ENCODE measurements around the gene CDKAL1. TPM values are rescaled to one million over a fixed set of nuclear protein-coding genes. Genes with fewer than 3 reads are reported as not detected.
A peak's percentile ranks its signal among the peaks of the same experiment; 100 is the strongest.

Gene CDKAL1
- total and polyA plus RNA-seq, 2 of the 13 experiments (the other 11 are each of a cell fraction or from before 2014, with no cell fraction given), result 9.5 to 27.7 TPM

GRCh38 chr6:20681243-20681684, 147.0 kb downstream of the CDKAL1 start (continued):
- TF ChIP-seq REST (IDR thresholded peaks at IDR 0.05; ENCODE audit: borderline replicate concordance in 1 of 2, low read depth in 1 of 2, low read length in 2 of 2) (no peak), PITX1 (CRISPR knock-in tag; IDR thresholded peaks at IDR 0.05) (peak; percentile 53; the same call in 1 of the 2 replicates), ZNF691 (CRISPR knock-in tag; IDR thresholded peaks at IDR 0.05; ENCODE audit: borderline replicate concordance, low read depth) (no peak), ZNF549 (CRISPR knock-in tag; IDR thresholded peaks at IDR 0.05) (no peak), DMTF1 (CRISPR knock-in tag; IDR thresholded peaks at IDR 0.05) (no peak), ZNF136 (CRISPR knock-in tag; IDR thresholded peaks at IDR 0.05; ENCODE audit: low read depth) (peak; percentile 99), ATF6 (CRISPR knock-in tag; conservative IDR thresholded peaks at IDR 0.05) (no peak), CREM (IDR thresholded peaks at IDR 0.05) (peak; percentile 26; the same call in 1 of the 2 replicates), CREM (CRISPR knock-in tag; IDR thresholded peaks at IDR 0.05) (no peak), ISL2 (CRISPR knock-in tag; IDR thresholded peaks at IDR 0.05) (0 out of 2 replicates have a peak, but pooled peaks have one; percentile 52), ZNF441 (CRISPR knock-in tag; IDR thresholded peaks at IDR 0.05; ENCODE audit: borderline replicate concordance) (0 out of 2 replicates have a peak, but pooled peaks have one; percentile 65), FOXA1 (IDR thresholded peaks at IDR 0.05) (no peak), FOXA1 (CRISPR knock-in tag; IDR thresholded peaks at IDR 0.05) (peak; percentile 85), ZNF792 (CRISPR knock-in tag; IDR thresholded peaks at IDR 0.05) (peak; percentile 85; the same call in 1 of the 2 replicates), ZNF644 (CRISPR knock-in tag; IDR thresholded peaks at IDR 0.05; ENCODE audit: low read depth) (peak; percentile 96), HNF4A (CRISPR knock-in tag; IDR thresholded peaks at IDR 0.05) (peak; percentile 77)
- TF ChIP-seq, protein P1, sequence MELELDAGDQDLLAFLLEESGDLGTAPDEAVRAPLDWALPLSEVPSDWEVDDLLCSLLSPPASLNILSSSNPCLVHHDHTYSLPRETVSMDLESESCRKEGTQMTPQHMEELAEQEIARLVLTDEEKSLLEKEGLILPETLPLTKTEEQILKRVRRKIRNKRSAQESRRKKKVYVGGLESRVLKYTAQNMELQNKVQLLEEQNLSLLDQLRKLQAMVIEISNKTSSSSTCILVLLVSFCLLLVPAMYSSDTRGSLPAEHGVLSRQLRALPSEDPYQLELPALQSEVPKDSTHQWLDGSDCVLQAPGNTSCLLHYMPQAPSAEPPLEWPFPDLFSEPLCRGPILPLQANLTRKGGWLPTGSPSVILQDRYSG (CRISPR knock-in tag; IDR thresholded peaks at IDR 0.05), result no peak
- TF ChIP-seq, protein P2, sequence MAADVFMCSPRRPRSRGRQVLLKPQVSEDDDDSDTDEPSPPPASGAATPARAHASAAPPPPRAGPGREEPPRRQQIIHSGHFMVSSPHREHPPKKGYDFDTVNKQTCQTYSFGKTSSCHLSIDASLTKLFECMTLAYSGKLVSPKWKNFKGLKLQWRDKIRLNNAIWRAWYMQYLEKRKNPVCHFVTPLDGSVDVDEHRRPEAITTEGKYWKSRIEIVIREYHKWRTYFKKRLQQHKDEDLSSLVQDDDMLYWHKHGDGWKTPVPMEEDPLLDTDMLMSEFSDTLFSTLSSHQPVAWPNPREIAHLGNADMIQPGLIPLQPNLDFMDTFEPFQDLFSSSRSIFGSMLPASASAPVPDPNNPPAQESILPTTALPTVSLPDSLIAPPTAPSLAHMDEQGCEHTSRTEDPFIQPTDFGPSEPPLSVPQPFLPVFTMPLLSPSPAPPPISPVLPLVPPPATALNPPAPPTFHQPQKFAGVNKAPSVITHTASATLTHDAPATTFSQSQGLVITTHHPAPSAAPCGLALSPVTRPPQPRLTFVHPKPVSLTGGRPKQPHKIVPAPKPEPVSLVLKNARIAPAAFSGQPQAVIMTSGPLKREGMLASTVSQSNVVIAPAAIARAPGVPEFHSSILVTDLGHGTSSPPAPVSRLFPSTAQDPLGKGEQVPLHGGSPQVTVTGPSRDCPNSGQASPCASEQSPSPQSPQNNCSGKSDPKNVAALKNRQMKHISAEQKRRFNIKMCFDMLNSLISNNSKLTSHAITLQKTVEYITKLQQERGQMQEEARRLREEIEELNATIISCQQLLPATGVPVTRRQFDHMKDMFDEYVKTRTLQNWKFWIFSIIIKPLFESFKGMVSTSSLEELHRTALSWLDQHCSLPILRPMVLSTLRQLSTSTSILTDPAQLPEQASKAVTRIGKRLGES (CRISPR knock-in tag; IDR thresholded peaks at IDR 0.05; ENCODE audit: borderline replicate concordance), result no peak
